ENCODE results near the gene GPC5. TPM values are rescaled to one million over a fixed set of nuclear protein-coding genes. Genes with fewer than 3 reads are reported as not detected.

GPC5 gene
- polyA plus RNA-seq, 1 experiment: not detected

- TF ChIP-seq CTCF (IDR thresholded peaks at IDR 0.05; ENCODE audit: insufficient read depth, low read depth, low read length): no peak
- no peak overlapping the region for H3K4me3 ChIP-seq (ENCODE audit: low read depth, low read length)
- CTCF ChIA-PET: no interaction called here
Measured at GRCh38 chr13:92671821-92672220, 1273.4 kb downstream of the GPC5 start.

GRCh38 chr13:92676246-92676645 is 1277.8 kb downstream of the GPC5 start:
- H3K4me3 ChIP-seq (ENCODE audit: low read depth, low read length): no peak overlapping the region
- DNase-seq (ENCODE audit: low read depth): no peak
- ChIA-PET CTCF (no interaction called here), POLR2A (no interaction called here)
- no peaks in the 10 kb centered on the region for H3K27me3 ChIP-seq (ENCODE audit: control insufficient read depth, insufficient read depth, low read length)
- no peaks in the 10 kb centered on the region for H3K36me3 ChIP-seq (ENCODE audit: control insufficient read depth, insufficient read depth, low read length)
- TF ChIP-seq CTCF (IDR thresholded peaks at IDR 0.05; ENCODE audit: insufficient read depth, low read depth, low read length): no peak

More at GRCh38 chr13:92671821-92672220, 1273.4 kb downstream of the GPC5 start:
- no peak for DNase-seq (ENCODE audit: low read depth)
- Histone ChIP-seq H3K36me3 (ENCODE audit: control insufficient read depth, insufficient read depth, low read length) (no peaks in the 10 kb centered on the region), H3K27me3 (ENCODE audit: control insufficient read depth, insufficient read depth, low read length) (no peaks in the 10 kb centered on the region)
- POLR2A ChIA-PET: no interaction called here

- CTCF ChIA-PET: no interaction called here
- no peaks in the 10 kb centered on the region for H3K36me3 ChIP-seq (ENCODE audit: control insufficient read depth, insufficient read depth, low read length)
- H3K27me3 ChIP-seq (ENCODE audit: control insufficient read depth, insufficient read depth, low read length): no peaks in the 10 kb centered on the region
- TF ChIP-seq CTCF (IDR thresholded peaks at IDR 0.05; ENCODE audit: insufficient read depth, low read depth, low read length): no peak
- POLR2A ChIA-PET: no interaction called here
- DNase-seq (ENCODE audit: low read depth): no peak
- H3K4me3 ChIP-seq (ENCODE audit: low read depth, low read length): no peak overlapping the region
Measured at GRCh38 chr13:92677571-92677970, 1279.2 kb downstream of the GPC5 start.

- Histone ChIP-seq H3K4me3 (ENCODE audit: low read depth, low read length) (no peak overlapping the region), H3K36me3 (ENCODE audit: control insufficient read depth, insufficient read depth, low read length) (no peaks in the 10 kb centered on the region), H3K27me3 (ENCODE audit: control insufficient read depth, insufficient read depth, low read length) (no peaks in the 10 kb centered on the region)
- no peak for DNase-seq (ENCODE audit: low read depth)
- TF ChIP-seq CTCF (IDR thresholded peaks at IDR 0.05; ENCODE audit: insufficient read depth, low read depth, low read length): no peak
- CTCF ChIA-PET: no interaction called here
- POLR2A ChIA-PET: no interaction called here
Measured at GRCh38 chr13:92679602-92680001, 1281.2 kb downstream of the GPC5 start.

GRCh38 chr13:92681239-92681638 is 1282.8 kb downstream of the GPC5 start:
- ChIA-PET CTCF (no interaction called here), POLR2A (no interaction called here)
- H3K36me3 ChIP-seq (ENCODE audit: control insufficient read depth, insufficient read depth, low read length): no peaks in the 10 kb centered on the region
- no peak for DNase-seq (ENCODE audit: low read depth)
- no peak for TF ChIP-seq CTCF (IDR thresholded peaks at IDR 0.05; ENCODE audit: insufficient read depth, low read depth, low read length)
- no peak overlapping the region for H3K4me3 ChIP-seq (ENCODE audit: low read depth, low read length)
- H3K27me3 ChIP-seq (ENCODE audit: control insufficient read depth, insufficient read depth, low read length): no peaks in the 10 kb centered on the region
